ENCODE results near the gene ENGASE. TPM values are rescaled to one million over a fixed set of nuclear protein-coding genes. Genes with fewer than 3 reads are reported as not detected.

The ENGASE gene
- total and polyA plus RNA-seq, 2 of the 8 experiments (the other 6 are each of a cell fraction or from before 2014, with no cell fraction given), result 9.3 to 36.1 TPM

DNA sequence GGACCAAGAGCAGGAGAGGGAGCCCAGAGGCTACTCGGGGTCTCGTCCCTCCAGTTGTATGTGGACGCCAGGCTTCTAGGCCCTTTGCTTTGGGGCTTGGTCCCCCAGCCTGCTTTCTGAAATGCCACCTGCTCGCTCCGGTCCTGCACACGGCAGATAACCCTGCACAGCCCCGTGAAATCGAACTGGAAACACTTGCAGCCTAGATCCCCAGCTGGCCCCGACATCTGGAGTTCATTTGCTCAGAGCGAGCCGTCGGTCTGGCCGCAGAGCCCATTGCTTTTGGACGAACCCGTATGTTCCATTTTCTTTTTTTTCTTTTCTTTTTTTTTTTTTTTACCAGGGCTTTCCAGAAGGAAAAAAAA lies 27.7 kb upstream of the ENGASE start:
- no peak overlapping the region for H2AFZ ChIP-seq (ENCODE audit: low read length)
- TF ChIP-seq RXRA (IDR thresholded peaks at IDR 0.05; ENCODE audit: insufficient read depth, low read depth, low read length) (no peak), NRF1 (IDR thresholded peaks at IDR 0.05; ENCODE audit: low read depth, low read length) (no peak), BCL11A (IDR thresholded peaks at IDR 0.05; ENCODE audit: low read depth in 2 of 2, low read length in 2 of 2) (no peak), POLR2AphosphoS5 (IDR thresholded peaks at IDR 0.05; ENCODE audit: low read depth, low read length) (no peak), POU5F1 (IDR thresholded peaks at IDR 0.05; ENCODE audit: low read depth, low read length) (no peak), HDAC2 (IDR thresholded peaks at IDR 0.05; ENCODE audit: borderline replicate concordance in 1 of 2, low read depth in 2 of 2, low read length in 2 of 2) (no peak), ZNF274 (IDR thresholded peaks at IDR 0.05; ENCODE audit: borderline replicate concordance, extremely low read depth, low read length) (no peak), BRCA1 (IDR thresholded peaks at IDR 0.05; ENCODE audit: low read depth, low read length) (no peak), KDM4A (IDR thresholded peaks at IDR 0.05; ENCODE audit: low read depth, low read length, severe bottlenecking) (no peak), CBX8 (IDR thresholded peaks at IDR 0.05; ENCODE audit: borderline replicate concordance, low read depth, low read length) (no peak), TCF12 (IDR thresholded peaks at IDR 0.05; ENCODE audit: low read depth, low read length) (no peak)
- no peak overlapping the region for H3K14ac ChIP-seq (ENCODE audit: insufficient read length)
- H3K23me2 ChIP-seq (ENCODE audit: low read depth, low read length), result peaks cover 4% of the 10 kb centered on the region; the same call in 1 of the 2 replicates
- H2AK5ac ChIP-seq (ENCODE audit: low read depth, low read length), result no peak overlapping the region
- H3K4me1 ChIP-seq (replicated peaks in 1 of 4; ENCODE audit: control insufficient read depth in 3 of 4, insufficient read depth in 4 of 4, low read length in 3 of 4), result no peaks in the 10 kb centered on the region
- H2BK20ac ChIP-seq (ENCODE audit: low read length), result no peak overlapping the region
- H3K9me3 ChIP-seq (ENCODE audit: insufficient read depth in 2 of 2, low read depth in 1 of 2, low read length in 1 of 2), result no peaks in the 10 kb centered on the region; a peak in 2 of 4 replicates
- H3K18ac ChIP-seq (ENCODE audit: extremely low read depth, low read length), result no peak overlapping the region
- WGBS, 2 experiments (ENCODE audit: extremely low coverage in 1 of 2, insufficient coverage in 1 of 2, insufficient read length in 1 of 2, insufficient replicate concordance in 2 of 2, low coverage in 1 of 2, low lambda C conversion rate in 2 of 2, missing lambda C conversion rate in 1 of 2), result 90% methylated on average over 10 of the region's 15 CpGs; no CpG with 5 or more reads in 1 of the 2 experiments
- no peak overlapping the region for H4K5ac ChIP-seq (ENCODE audit: insufficient read length, low read depth, low read length)
- DNase-seq (ENCODE audit: low read depth in 1 of 2, low spot score in 2 of 2), result no peak
- no peak overlapping the region for H3K27ac ChIP-seq (ENCODE audit: low read depth, low read length)
- peaks cover 0 to 2% (median 0%) of the 10 kb centered on the region in 4 experiments; a peak in 4 of 7 replicates for H3K27me3 ChIP-seq (replicated peaks in 1 of 4; ENCODE audit: control insufficient read depth in 3 of 4, extremely low read depth in 1 of 4, insufficient read depth in 3 of 4, low read length in 3 of 4)
- no peak overlapping the region for H3K4ac ChIP-seq (replicated peaks; ENCODE audit: insufficient read length, low read depth, low read length)
- H4K20me1 ChIP-seq (replicated peaks in 1 of 2; ENCODE audit: control insufficient read depth in 1 of 2, insufficient read depth in 2 of 2, low read length in 2 of 2), result peaks cover 0 to 11% of the 10 kb centered on the region in 2 experiments
- no peak overlapping the region for H3K9ac ChIP-seq (replicated peaks in 1 of 4; ENCODE audit: extremely low read depth in 1 of 4, low read depth in 3 of 4, low read length in 3 of 4)
- no peak overlapping the region for H2BK12ac ChIP-seq (ENCODE audit: low read depth, low read length)
- H3K79me1 ChIP-seq (ENCODE audit: low read depth, low read length), result peaks cover 8% of the 10 kb centered on the region
- H2BK15ac ChIP-seq (ENCODE audit: low read length), result no peak overlapping the region
- ChIA-PET CTCF (ENCODE audit: partially characterized antibody) (interaction anchor here (4.7 kb wide), 1 partner anchor 27 kb away, joined by 56 read pairs; no protein-coding TSS in a partner anchor), POLR2A (ENCODE audit: partially characterized antibody) (no interaction called here)
- H4K91ac ChIP-seq (replicated peaks; ENCODE audit: insufficient read length, low read length), result no peak overlapping the region
- H3K4me3 ChIP-seq (ENCODE audit: extremely low read depth in 1 of 4, insufficient read depth in 2 of 4, low read depth in 3 of 4, low read length in 4 of 4), result no peak overlapping the region
- H3K4me2 ChIP-seq (ENCODE audit: insufficient read depth in 1 of 2, low read depth in 2 of 2, low read length in 2 of 2), result no peak overlapping the region
- no peaks in the 10 kb centered on the region; a peak in 1 of 8 replicates for H3K36me3 ChIP-seq (ENCODE audit: control insufficient read depth in 2 of 4, insufficient read depth in 4 of 4, low read length in 3 of 4)
- no peaks in the 10 kb centered on the region for H3K79me2 ChIP-seq (ENCODE audit: control insufficient read depth in 1 of 2, insufficient read depth in 2 of 2, low read length in 2 of 2)
- no peak overlapping the region for H3K23ac ChIP-seq (ENCODE audit: insufficient read length)
- no peak overlapping the region for H3K56ac ChIP-seq (replicated peaks; ENCODE audit: insufficient read length, low read depth, low read length)
- H2BK5ac ChIP-seq (ENCODE audit: low read depth, low read length), result no peak overlapping the region
- H2BK120ac ChIP-seq (replicated peaks; ENCODE audit: low read depth, low read length), result no peak overlapping the region
- FAIRE-seq, result no peak
- no peak overlapping the region for H4K8ac ChIP-seq (ENCODE audit: extremely low read depth, insufficient read depth, low read length)
